Effector memory CD8-positive, alpha-beta T cell (primary cell): Measurements from ENCODE around the gene KPNB1.

Experiments
- ATAC-seq: fragments of 150-1000 bp; cut with Tn5 transposase; replicated peaks from 2 replicates; pipeline ENCODE4 v1.10.0; 2021; ENCODE audit warnings: mild to moderate bottlenecking, moderate library complexity
- DNase-seq, 3 experiments: peaks; one replicate each; pipeline ENCODE4 v3.0.0; 2021
- H3K27ac Mint-ChIP-seq, 2 donors: one replicate each; pipeline ENCODE4 v1.8.0; 2022; ENCODE audit warnings: mild to moderate bottlenecking in 2 of 2, mixed read lengths in 2 of 2, moderate library complexity in 2 of 2
- H3K27me3 Mint-ChIP-seq, 2 donors: one replicate each; pipeline ENCODE4 v1.8.0; 2022; ENCODE audit warnings: mixed read lengths in 2 of 2
- H3K36me3 Mint-ChIP-seq: one replicate; pipeline ENCODE4 v1.8.0; 2022; ENCODE audit warnings: mild to moderate bottlenecking, moderate library complexity, mixed read lengths; ENCODE audit not compliant: insufficient read depth
- H3K4me1 Mint-ChIP-seq, 2 donors: one replicate each; pipeline ENCODE4 v1.8.0; 2022; ENCODE audit warnings: low read depth in 2 of 2, mixed read lengths in 2 of 2
- H3K4me3 Mint-ChIP-seq, 2 donors: one replicate each; pipeline ENCODE4 v1.8.0; 2022; ENCODE audit warnings: mild to moderate bottlenecking in 2 of 2, mixed read lengths in 2 of 2, moderate library complexity in 2 of 2
- H3K9me3 Mint-ChIP-seq, 2 donors: one replicate each; pipeline ENCODE4 v1.8.0; 2022; ENCODE audit warnings: mixed read lengths in 2 of 2

KPNB1 gene

GRCh38 chr17:47690121-47690520 is 40.4 kb downstream of the KPNB1 start:
- DNase-seq (no peak), ATAC-seq (no peak)
- H3K27me3 Mint-ChIP-seq, result no peaks in the 10 kb centered on the region
- no peak overlapping the region for H3K4me3 Mint-ChIP-seq
- peaks cover 17 to 23% of the 10 kb centered on the region in 2 donors for H3K4me1 Mint-ChIP-seq
- no peaks in the 10 kb centered on the region for H3K9me3 Mint-ChIP-seq
- H3K36me3 Mint-ChIP-seq, result peaks cover 26% of the 10 kb centered on the region
- no peak overlapping the region for H3K27ac Mint-ChIP-seq

GRCh38 chr17:47692137-47692894 is 42.6 kb downstream of the KPNB1 start:
- DNase-seq, result no peak
- Mint-ChIP-seq H3K36me3 (peaks cover 26% of the 10 kb centered on the region), H3K27me3 (no peaks in the 10 kb centered on the region), H3K4me3 (peak overlapping the region; percentile 93 to 94), H3K9me3 (no peaks in the 10 kb centered on the region), H3K27ac (peak overlapping the region; percentile 86 to 87), H3K4me1 (peaks cover 34 to 35% of the 10 kb centered on the region in 2 donors)
- ATAC-seq, result no peak

GRCh38 chr17:47692895-47693730 is 43.4 kb downstream of the KPNB1 start:
- ATAC-seq (no peak), DNase-seq (no peak)
- Mint-ChIP-seq H3K27me3 (no peaks in the 10 kb centered on the region), H3K4me3 (peak overlapping the region; percentile 93 to 94), H3K27ac (peak overlapping the region; percentile 86 to 87), H3K9me3 (no peaks in the 10 kb centered on the region), H3K36me3 (peaks cover 28% of the 10 kb centered on the region), H3K4me1 (peaks cover 39 to 40% of the 10 kb centered on the region in 2 donors)

GRCh38 chr17:47693731-47694580 is 44.2 kb downstream of the KPNB1 start, which contains the start of gene TBKBP1:
Gene TBKBP1, plus strand, starts transcription at chr17:47694161. Its CDS starts 1,952 bp downstream, at chr17:47696113.
- Mint-ChIP-seq H3K9me3 (no peaks in the 10 kb centered on the region), H3K27me3 (no peaks in the 10 kb centered on the region), H3K4me3 (peak within 1 kb of the TSS; percentile 93 to 94), H3K4me1 (peaks cover 48% of the 10 kb centered on the region in 2 donors), H3K36me3 (peaks cover 33% of the 10 kb centered on the region), H3K27ac (peak within 1 kb of the TSS; percentile 90 to 93)
- peak; percentile 51 to 59 (median 54) for DNase-seq
- ATAC-seq, result peak; percentile 61

- H3K4me1 Mint-ChIP-seq, result peaks cover 53 to 54% of the 10 kb centered on the region in 2 donors
- ATAC-seq (peak; percentile 46), DNase-seq (peak in 2 of 3 experiments; percentile 28)
- peak overlapping the region; percentile 90 to 93 for H3K27ac Mint-ChIP-seq
- no peaks in the 10 kb centered on the region for H3K9me3 Mint-ChIP-seq
- H3K27me3 Mint-ChIP-seq, result no peaks in the 10 kb centered on the region
- peak overlapping the region; percentile 93 to 94 for H3K4me3 Mint-ChIP-seq
- H3K36me3 Mint-ChIP-seq, result peaks cover 39% of the 10 kb centered on the region
Observed at GRCh38 chr17:47694581-47695428, 45.1 kb downstream of the KPNB1 start.

- ATAC-seq, result no peak
- DNase-seq, result no peak
- peaks cover 57 to 59% of the 10 kb centered on the region in 2 donors for H3K4me1 Mint-ChIP-seq
- H3K27me3 Mint-ChIP-seq, result no peaks in the 10 kb centered on the region
- peak overlapping the region; percentile 93 to 94 for H3K4me3 Mint-ChIP-seq
- peaks cover 46% of the 10 kb centered on the region for H3K36me3 Mint-ChIP-seq
- peak overlapping the region; percentile 90 to 93 for H3K27ac Mint-ChIP-seq
- no peaks in the 10 kb centered on the region for H3K9me3 Mint-ChIP-seq
Observed at GRCh38 chr17:47695429-47696376, 46.0 kb downstream of the KPNB1 start.

GRCh38 chr17:47696717-47697642 is 47.3 kb downstream of the KPNB1 start:
- H3K36me3 Mint-ChIP-seq, result peaks cover 54% of the 10 kb centered on the region
- peak overlapping the region; percentile 76 to 88 for H3K27ac Mint-ChIP-seq
- no peak for ATAC-seq
- H3K27me3 Mint-ChIP-seq, result no peaks in the 10 kb centered on the region
- peak overlapping the region in 1 of 2 donors; percentile 94 for H3K4me3 Mint-ChIP-seq
- H3K4me1 Mint-ChIP-seq, result peaks cover 68 to 70% of the 10 kb centered on the region in 2 donors
- DNase-seq, result no peak
- no peaks in the 10 kb centered on the region for H3K9me3 Mint-ChIP-seq

GRCh38 chr17:47697906-47698711 is 48.4 kb downstream of the KPNB1 start:
- H3K4me3 Mint-ChIP-seq, result peak overlapping the region; percentile 59 to 85
- H3K36me3 Mint-ChIP-seq, result peaks cover 58% of the 10 kb centered on the region
- peak overlapping the region; percentile 76 to 88 for H3K27ac Mint-ChIP-seq
- H3K4me1 Mint-ChIP-seq, result peaks cover 68 to 69% of the 10 kb centered on the region in 2 donors
- no peaks in the 10 kb centered on the region for H3K27me3 Mint-ChIP-seq
- DNase-seq, result no peak
- no peaks in the 10 kb centered on the region for H3K9me3 Mint-ChIP-seq
- ATAC-seq, result peak; percentile 7

- peak; percentile 73 to 80 (median 74) for DNase-seq
- ATAC-seq, result peak; percentile 31
- Mint-ChIP-seq H3K4me1 (peaks cover 71 to 73% of the 10 kb centered on the region in 2 donors), H3K9me3 (no peaks in the 10 kb centered on the region), H3K4me3 (peak overlapping the region; percentile 59 to 85), H3K27me3 (no peaks in the 10 kb centered on the region), H3K27ac (peak overlapping the region; percentile 76 to 88), H3K36me3 (peaks cover 61% of the 10 kb centered on the region)
Observed at GRCh38 chr17:47698749-47699535, 49.2 kb downstream of the KPNB1 start.

GRCh38 chr17:47699536-47699840 is 49.8 kb downstream of the KPNB1 start:
- DNase-seq (no peak), ATAC-seq (no peak)
- Mint-ChIP-seq H3K36me3 (peaks cover 58% of the 10 kb centered on the region), H3K4me3 (peak overlapping the region; percentile 59 to 85), H3K27me3 (no peaks in the 10 kb centered on the region), H3K4me1 (peaks cover 77 to 78% of the 10 kb centered on the region in 2 donors), H3K27ac (peak overlapping the region in 1 of 2 donors; percentile 88), H3K9me3 (no peaks in the 10 kb centered on the region)
